ENCODE measurements around the gene BEST1.

The BEST1 gene

GRCh38 chr11:61950035-61950547 lies at the start of gene BEST1:
Gene BEST1 (plus strand): TSS chr11:61950351. CDS start chr11:61951807, 1,456 bp downstream.
- DNase-seq (ENCODE audit: low read depth) = no peak
- no peak within 1 kb of the TSS; the same call in 1 of the 2 replicates for H3K4me3 ChIP-seq (ENCODE audit: control insufficient read depth, low read depth, low read length)
- TF ChIP-seq CTCF (IDR thresholded peaks at IDR 0.05; ENCODE audit: control insufficient read depth, insufficient read depth, low read depth, low read length, missing control alignments) = no peak

- no peak overlapping the region for H3K4me3 ChIP-seq (ENCODE audit: control insufficient read depth, low read depth, low read length)
- no peak for TF ChIP-seq CTCF (IDR thresholded peaks at IDR 0.05; ENCODE audit: control insufficient read depth, insufficient read depth, low read depth, low read length, missing control alignments)
- no peak for DNase-seq (ENCODE audit: low read depth)
Observed at GRCh38 chr11:61901397-61901796, 48.8 kb upstream of the BEST1 start.

GRCh38 chr11:61902313-61902712 lies 47.8 kb upstream of the BEST1 start:
- no peak for DNase-seq (ENCODE audit: low read depth)
- H3K4me3 ChIP-seq (ENCODE audit: control insufficient read depth, low read depth, low read length) = no peak overlapping the region
- TF ChIP-seq CTCF (IDR thresholded peaks at IDR 0.05; ENCODE audit: control insufficient read depth, insufficient read depth, low read depth, low read length, missing control alignments) = no peak

- TF ChIP-seq CTCF (IDR thresholded peaks at IDR 0.05; ENCODE audit: control insufficient read depth, insufficient read depth, low read depth, low read length, missing control alignments) = no peak
- no peak for DNase-seq (ENCODE audit: low read depth)
- H3K4me3 ChIP-seq (ENCODE audit: control insufficient read depth, low read depth, low read length) = no peak overlapping the region
Observed at GRCh38 chr11:61903845-61904244, 46.3 kb upstream of the BEST1 start.

- no peak for TF ChIP-seq CTCF (IDR thresholded peaks at IDR 0.05; ENCODE audit: control insufficient read depth, insufficient read depth, low read depth, low read length, missing control alignments)
- H3K4me3 ChIP-seq (ENCODE audit: control insufficient read depth, low read depth, low read length) = no peak overlapping the region
- DNase-seq (ENCODE audit: low read depth) = no peak
Observed at GRCh38 chr11:61904539-61905048, 45.6 kb upstream of the BEST1 start.

GRCh38 chr11:61905067-61905696 lies 45.0 kb upstream of the BEST1 start:
- no peak overlapping the region for H3K4me3 ChIP-seq (ENCODE audit: control insufficient read depth, low read depth, low read length)
- no peak for TF ChIP-seq CTCF (IDR thresholded peaks at IDR 0.05; ENCODE audit: control insufficient read depth, insufficient read depth, low read depth, low read length, missing control alignments)

More at GRCh38 chr11:61905067-61905696, 45.0 kb upstream of the BEST1 start:
- DNase-seq (ENCODE audit: low read depth) = no peak
